Activated B cell treated with CpG ODN at 0.5 μM for 24 hours (primary cell): Measurements from ENCODE around the gene ARHGAP15. TPM values are rescaled to one million over a fixed set of nuclear protein-coding genes. Genes with fewer than 3 reads are reported as not detected.

Source experiments
- ATAC-seq: fragments of 200-7000 bp; cut with Tn5 transposase; one replicate; pipeline ENCODE4 v1.10.0; 2021; ENCODE audit warnings: low read depth, mild to moderate bottlenecking, moderate library complexity
- CTCF ChIA-PET: fragments of 350-600 bp; sonication (Branson Sonifier 250); formaldehyde crosslinking; loops from one replicate; lab custom pipeline; 2021; ENCODE audit warnings: antibody characterized with exemption; lab: Charles Lee
- POLR2A ChIA-PET: fragments of 350-600 bp; sonication (Branson Sonifier 250); formaldehyde crosslinking; loops from one replicate; lab custom pipeline; 2021; ENCODE audit warnings: antibody characterized with exemption; lab: Charles Lee
- DNase-seq: peaks from one replicate; pipeline ENCODE4 v3.0.0; 2022
- H3K27ac Mint-ChIP-seq: one replicate; pipeline ENCODE4 v1.8.0; 2020; ENCODE audit warnings: mixed read lengths
- H3K27me3 Mint-ChIP-seq: one replicate; pipeline ENCODE4 v1.8.0; 2021; ENCODE audit warnings: mixed read lengths
- H3K36me3 Mint-ChIP-seq: one replicate; pipeline ENCODE4 v1.8.0; 2021; ENCODE audit warnings: low read depth, mixed read lengths
- H3K4me1 Mint-ChIP-seq: one replicate; pipeline ENCODE4 v1.8.0; 2021; ENCODE audit warnings: mixed read lengths
- H3K4me3 Mint-ChIP-seq: one replicate; pipeline ENCODE4 v1.8.0; 2020; ENCODE audit warnings: mild to moderate bottlenecking, mixed read lengths
- H3K9me3 Mint-ChIP-seq: one replicate; pipeline ENCODE4 v1.8.0; 2020; ENCODE audit warnings: mixed read lengths
- CTCF ChIP-seq: fragments of 200-600 bp; IDR thresholded peaks from one replicate; pipeline ENCODE4 v1.8.0; 2022; ENCODE audit warnings: antibody characterized with exemption, mild to moderate bottlenecking
- intact Hi-C: fragments of 100-400 bp; cut with micrococcal nuclease; formaldehyde crosslinking; loops from one replicate; pipeline ENCODE4 v1.15.1; 2024
- total RNA-seq: library from RNA; stranded (reverse); gene quantifications from 2 replicates; pipeline ENCODE4 v1.2.3, GENCODE V29; 2022

Gene ARHGAP15
- total RNA-seq, 1 donor from 2014 or later = 112 TPM

GRCh38 chr2:143259368-143259958, 130.2 kb downstream of the ARHGAP15 start:
- no peaks in the 10 kb centered on the region for H3K27me3 Mint-ChIP-seq

GRCh38 chr2:143261986-143262385, 132.8 kb downstream of the ARHGAP15 start:
- Mint-ChIP-seq H3K9me3 (peaks cover 2% of the 10 kb centered on the region), H3K4me1 (peaks cover 52% of the 10 kb centered on the region), H3K27ac (peak overlapping the region; percentile 96), H3K27me3 (no peaks in the 10 kb centered on the region), H3K4me3 (peak overlapping the region; percentile 74), H3K36me3 (peaks cover 16% of the 10 kb centered on the region)
- intact Hi-C loops = loop anchor here (2.0 kb wide), 1 partner anchor 19 kb away; no protein-coding TSS in a partner anchor
- no peak for TF ChIP-seq CTCF
- CTCF ChIA-PET = interaction anchor here (0.7 to 7.1 kb wide), 10 partner anchors 10 to 227 kb away, joined by 3 to 122 read pairs (median 3); no protein-coding TSS in a partner anchor
- ATAC-seq (peak; percentile 91), DNase-seq (no peak)
- POLR2A ChIA-PET = interaction anchor here (0.7 to 1.5 kb wide), 9 partner anchors 35 to 1091 kb away, joined by 3 to 12 read pairs (median 9); no protein-coding TSS in a partner anchor

More at GRCh38 chr2:143259368-143259958, 130.2 kb downstream of the ARHGAP15 start:
- Mint-ChIP-seq H3K4me1 (peaks cover 70% of the 10 kb centered on the region), H3K36me3 (peaks cover 15% of the 10 kb centered on the region), H3K27ac (peak overlapping the region; percentile 81), H3K4me3 (no peak overlapping the region), H3K9me3 (no peaks in the 10 kb centered on the region)
- peak; percentile 29 for ATAC-seq
- no peak for DNase-seq
- TF ChIP-seq CTCF = no peak
- ChIA-PET CTCF (interaction anchor here (0.6 to 7.1 kb wide), 26 partner anchors 10 to 229 kb away, joined by 3 to 122 read pairs (median 6); no protein-coding TSS in a partner anchor), POLR2A (interaction anchor here (0.6 to 0.7 kb wide), 2 partner anchors 72 to 191 kb away, joined by 3 to 14 read pairs; no protein-coding TSS in a partner anchor)
- intact Hi-C loops = loop anchor here (1.0 to 5.0 kb wide), 6 partner anchors 37 to 382 kb away; partner anchors contain the start of gene KYNU

GRCh38 chr2:143262389-143262788, 133.2 kb downstream of the ARHGAP15 start:
- DNase-seq (no peak), ATAC-seq (peak; percentile 59)
- intact Hi-C loops = loop anchor here (2.0 kb wide), 1 partner anchor 18 kb away; no protein-coding TSS in a partner anchor
- no peak for TF ChIP-seq CTCF
- CTCF ChIA-PET = interaction anchor here (0.7 to 7.1 kb wide), 10 partner anchors 10 to 228 kb away, joined by 3 to 122 read pairs (median 3); no protein-coding TSS in a partner anchor
- Mint-ChIP-seq H3K4me1 (peaks cover 50% of the 10 kb centered on the region), H3K27ac (peak overlapping the region; percentile 96), H3K27me3 (no peaks in the 10 kb centered on the region), H3K36me3 (peaks cover 20% of the 10 kb centered on the region), H3K9me3 (peaks cover 3% of the 10 kb centered on the region), H3K4me3 (peak overlapping the region; percentile 4)
- POLR2A ChIA-PET = interaction anchor here (0.7 to 1.5 kb wide), 8 partner anchors 35 to 1091 kb away, joined by 4 to 12 read pairs (median 9); no protein-coding TSS in a partner anchor

- Mint-ChIP-seq H3K27ac (peak overlapping the region; percentile 96), H3K27me3 (no peaks in the 10 kb centered on the region), H3K36me3 (peaks cover 20% of the 10 kb centered on the region), H3K9me3 (peaks cover 3% of the 10 kb centered on the region), H3K4me1 (peaks cover 44% of the 10 kb centered on the region), H3K4me3 (no peak overlapping the region)
- no peak for DNase-seq
- intact Hi-C loops = loop anchor here (2.0 kb wide), 1 partner anchor 18 kb away; no protein-coding TSS in a partner anchor
- ChIA-PET POLR2A (interaction anchor here (0.9 kb wide), 1 partner anchor 41 kb away, joined by 3 read pairs; no protein-coding TSS in a partner anchor), CTCF (interaction anchor here (1.3 to 6.9 kb wide), 2 partner anchors 11 to 152 kb away, joined by 3 to 122 read pairs; no protein-coding TSS in a partner anchor)
- ATAC-seq = no peak
- TF ChIP-seq CTCF = no peak
These were observed 133.9 kb downstream of the ARHGAP15 start for GRCh38 chr2:143263066-143263625.
